Ovary (tissue), 9 donors: ENCODE results near the gene TMEM30A. TPM values are rescaled to one million over a fixed set of nuclear protein-coding genes. Genes with fewer than 3 reads are reported as not detected.

Source experiments
- DNase-seq, 5 donors: peaks; one replicate each; pipeline ENCODE4 v3.0.0-alpha.2; 2019 to 2020
- H3K27ac ChIP-seq, 2 donors: fragments of 200-600 bp; one replicate each; pipeline versions ENCODE4 v1.5.1 to v1.8.0; 2019 to 2022
- H3K27me3 ChIP-seq: fragments of 200-600 bp; one replicate; pipeline ENCODE4 v1.8.0; 2022
- H3K36me3 ChIP-seq: fragments of 200-600 bp; sonication (generic); one replicate; pipeline ENCODE4 v1.5.1; 2019
- H3K4me1 ChIP-seq: one replicate; pipeline ENCODE4 v1.8.1; 2013; ENCODE audit warnings: mild to moderate bottlenecking, moderate library complexity; ENCODE audit not compliant: insufficient read depth
- H3K4me3 ChIP-seq: fragments of 200-600 bp; sonication (generic); one replicate; pipeline ENCODE4 v1.5.1; 2017
- H3K9me3 ChIP-seq, 2 donors: fragments of 200-600 bp in 1 of 2; sonication (generic) in 1 of 2; one replicate each; pipeline versions ENCODE4 v1.5.1 to v1.8.1; 2013 to 2019; ENCODE audit warnings: mild to moderate bottlenecking in 1 of 2, moderate library complexity in 1 of 2
- EP300 ChIP-seq: sonication (generic); formaldehyde crosslinking; IDR thresholded peaks from one replicate; pipeline ENCODE4 v1.6.1; 2017; ENCODE audit warnings: antibody characterized with exemption
- POLR2A ChIP-seq: fragments of 450-650 bp; IDR thresholded peaks from one replicate; pipeline ENCODE4 v1.6.1; 2017; ENCODE audit warnings: antibody characterized with exemption, mild to moderate bottlenecking, moderate library complexity
- WGBS, 3 donors: extraction: QIAGEN DNeasy Blood & Tissue Kit in 1 of 3; methylation state at CpG; one replicate each; pipeline versions ENCODE4 v1.1.5 to v1.1.7; 2013 to 2017; 5-methylcytosine and 5-hydroxymethylcytosine counted together
- intact Hi-C, 4 donors: fragments of 100-400 bp; cut with DNase I; formaldehyde crosslinking; loops; one replicate each; pipeline versions ENCODE4 v1.11.0 to v1.15.1; 2022 to 2023
- polyA plus RNA-seq, 2 donors: library from polyadenylated mRNA; stranded (reverse); fragments of 200-250 nt in 1 of 2; fragments of 350-450 nt in 1 of 2; fragmentation: Illumina TruSeq in 1 of 2; extraction: RNeasy Lipid Tissue Mini Kit (QIAGEN cat#74804) in 1 of 2; gene quantifications; one replicate each; pipeline ENCODE4 v1.2.3, GENCODE V29; 2013 to 2014
- total RNA-seq, 7 donors: library from RNA; depleted of rRNA in 2 of 7; stranded (reverse); fragments of >200 nt in 2 of 7; fragmentation: NEBNext Ultra II Directional in 3 of 7; extraction: Animal tissue kit (Norgen Biotek cat#: 25700) in 3 of 7; gene quantifications; one replicate each; pipeline versions ENCODE4 v1.1.0 to v1.2.4, GENCODE V29; 2016 to 2023
- TF ChIP-seq, protein P1 (sequence below), 3 donors: fragments of 450-650 bp in 2 of 3; fragments of 200-600 bp in 1 of 3; IDR thresholded peaks; one replicate each; pipeline versions ENCODE4 v1.5.1 to v1.8.0; 2016 to 2022; ENCODE audit warnings: antibody characterized with exemption in 3 of 3, mild to moderate bottlenecking in 1 of 3
- donor health status: DM: no; HTN: no; CAD: no; lungs with moderate emphysema.
- donor health status: DM: no; HTN: no; CAD: no.
- donor health status: Bipolar disorder and iron deficiency.
- donor health status: DM: yes; HTN: yes; CAD: no.
- donor health status: DM: no; HTN: no; CAD: no.
- donor health status: DM: yes; HTN: yes; CAD: no.

TMEM30A gene
- total and polyA plus RNA-seq, 9 donors: 46.1 to 88.0 (median 71.1) TPM

DNA sequence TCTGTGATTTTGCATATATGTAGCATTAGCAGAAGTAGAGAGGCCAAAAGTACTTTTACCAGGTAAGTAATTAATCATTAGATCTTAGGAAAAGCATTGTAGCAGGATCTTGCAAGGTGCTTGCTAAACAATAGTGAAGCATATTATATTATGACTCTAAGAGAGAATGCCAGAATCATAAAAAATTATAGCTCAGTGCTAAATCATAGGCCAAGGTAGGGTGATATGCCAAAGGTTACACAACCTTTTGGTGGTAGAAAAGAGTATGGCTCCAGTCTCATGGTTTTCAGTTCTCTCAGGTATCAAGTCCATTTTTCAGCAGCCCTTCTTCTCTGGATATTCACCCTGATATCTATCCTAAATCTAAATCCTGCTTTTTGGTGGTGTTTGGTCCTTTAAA is 16.9 kb upstream of the TMEM30A start:
- no peak for DNase-seq
- no peaks in the 10 kb centered on the region for H3K9me3 ChIP-seq
- no peak overlapping the region for H3K4me3 ChIP-seq
- no peaks in the 10 kb centered on the region for H3K36me3 ChIP-seq
- H3K4me1 ChIP-seq: no peaks in the 10 kb centered on the region
- TF ChIP-seq, protein P1, sequence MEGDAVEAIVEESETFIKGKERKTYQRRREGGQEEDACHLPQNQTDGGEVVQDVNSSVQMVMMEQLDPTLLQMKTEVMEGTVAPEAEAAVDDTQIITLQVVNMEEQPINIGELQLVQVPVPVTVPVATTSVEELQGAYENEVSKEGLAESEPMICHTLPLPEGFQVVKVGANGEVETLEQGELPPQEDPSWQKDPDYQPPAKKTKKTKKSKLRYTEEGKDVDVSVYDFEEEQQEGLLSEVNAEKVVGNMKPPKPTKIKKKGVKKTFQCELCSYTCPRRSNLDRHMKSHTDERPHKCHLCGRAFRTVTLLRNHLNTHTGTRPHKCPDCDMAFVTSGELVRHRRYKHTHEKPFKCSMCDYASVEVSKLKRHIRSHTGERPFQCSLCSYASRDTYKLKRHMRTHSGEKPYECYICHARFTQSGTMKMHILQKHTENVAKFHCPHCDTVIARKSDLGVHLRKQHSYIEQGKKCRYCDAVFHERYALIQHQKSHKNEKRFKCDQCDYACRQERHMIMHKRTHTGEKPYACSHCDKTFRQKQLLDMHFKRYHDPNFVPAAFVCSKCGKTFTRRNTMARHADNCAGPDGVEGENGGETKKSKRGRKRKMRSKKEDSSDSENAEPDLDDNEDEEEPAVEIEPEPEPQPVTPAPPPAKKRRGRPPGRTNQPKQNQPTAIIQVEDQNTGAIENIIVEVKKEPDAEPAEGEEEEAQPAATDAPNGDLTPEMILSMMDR (IDR thresholded peaks at IDR 0.05): no peak
- TF ChIP-seq EP300 (no peak), POLR2A (no peak)
- no peak overlapping the region for H3K27ac ChIP-seq
- intact Hi-C loops: loop anchor here in 2 of 4 donors (10.0 kb wide), 1 partner anchor 213 kb away; no protein-coding TSS in a partner anchor
- no peaks in the 10 kb centered on the region for H3K27me3 ChIP-seq

DNA sequence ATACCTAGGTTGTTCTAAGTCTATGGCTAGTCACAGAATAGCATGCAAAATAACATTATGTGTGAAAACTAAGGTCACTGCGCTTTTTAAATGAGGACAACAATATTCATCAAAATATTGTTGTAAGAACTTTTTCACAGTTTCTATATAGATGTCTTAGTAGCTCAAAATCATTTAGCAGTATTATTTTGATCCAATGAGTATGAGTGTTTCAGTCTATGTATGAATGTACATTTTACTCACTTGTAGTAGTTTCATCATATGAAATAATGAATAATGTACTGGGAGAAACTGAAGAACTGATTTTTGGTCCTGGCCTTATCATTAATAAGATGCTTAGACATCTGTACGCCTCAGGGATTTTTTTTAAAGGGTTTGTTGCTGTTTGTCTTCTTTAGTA is 16.5 kb upstream of the TMEM30A start:
- TF ChIP-seq EP300 (no peak), POLR2A (no peak)
- TF ChIP-seq, protein P1 (IDR thresholded peaks at IDR 0.05): no peak
- Histone ChIP-seq H3K36me3 (no peaks in the 10 kb centered on the region), H3K27ac (no peak overlapping the region), H3K9me3 (no peaks in the 10 kb centered on the region), H3K27me3 (no peaks in the 10 kb centered on the region), H3K4me3 (no peak overlapping the region), H3K4me1 (no peaks in the 10 kb centered on the region)
- WGBS, 3 donors: 94 to 98% (median 95%) methylated on average over 2 of the region's 2 CpGs
- intact Hi-C loops: loop anchor here in 2 of 4 donors (10.0 kb wide), 1 partner anchor 214 kb away; no protein-coding TSS in a partner anchor
- no peak for DNase-seq

DNA sequence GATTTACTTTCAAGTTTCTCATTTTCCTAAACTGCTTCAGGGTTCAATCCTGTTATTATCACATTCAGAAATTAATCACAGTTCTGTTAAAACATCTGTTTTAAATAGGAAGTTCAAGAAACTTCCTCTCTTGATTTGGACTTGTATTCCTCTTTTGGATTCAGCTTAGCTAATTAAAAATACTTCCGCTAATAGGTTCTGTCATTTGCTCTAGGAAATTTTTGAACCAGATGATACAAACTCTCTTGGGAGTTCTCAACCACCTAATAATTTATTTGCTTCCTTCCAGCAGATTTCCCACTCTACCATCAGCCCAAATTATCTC is 15.9 kb upstream of the TMEM30A start:
- Histone ChIP-seq H3K27me3 (no peaks in the 10 kb centered on the region), H3K9me3 (no peaks in the 10 kb centered on the region), H3K27ac (no peak overlapping the region), H3K4me3 (no peak overlapping the region), H3K36me3 (no peaks in the 10 kb centered on the region), H3K4me1 (no peaks in the 10 kb centered on the region)
- TF ChIP-seq EP300: no peak
- TF ChIP-seq, protein P1 (IDR thresholded peaks at IDR 0.05): no peak
- no peak for TF ChIP-seq POLR2A
- intact Hi-C loops: loop anchor here in 2 of 4 donors (10.0 kb wide), 1 partner anchor 214 kb away; no protein-coding TSS in a partner anchor
- DNase-seq: no peak
- 30 to 62% (median 38%) methylated on average over 1 of the region's 1 CpG for WGBS, 3 donors

DNA sequence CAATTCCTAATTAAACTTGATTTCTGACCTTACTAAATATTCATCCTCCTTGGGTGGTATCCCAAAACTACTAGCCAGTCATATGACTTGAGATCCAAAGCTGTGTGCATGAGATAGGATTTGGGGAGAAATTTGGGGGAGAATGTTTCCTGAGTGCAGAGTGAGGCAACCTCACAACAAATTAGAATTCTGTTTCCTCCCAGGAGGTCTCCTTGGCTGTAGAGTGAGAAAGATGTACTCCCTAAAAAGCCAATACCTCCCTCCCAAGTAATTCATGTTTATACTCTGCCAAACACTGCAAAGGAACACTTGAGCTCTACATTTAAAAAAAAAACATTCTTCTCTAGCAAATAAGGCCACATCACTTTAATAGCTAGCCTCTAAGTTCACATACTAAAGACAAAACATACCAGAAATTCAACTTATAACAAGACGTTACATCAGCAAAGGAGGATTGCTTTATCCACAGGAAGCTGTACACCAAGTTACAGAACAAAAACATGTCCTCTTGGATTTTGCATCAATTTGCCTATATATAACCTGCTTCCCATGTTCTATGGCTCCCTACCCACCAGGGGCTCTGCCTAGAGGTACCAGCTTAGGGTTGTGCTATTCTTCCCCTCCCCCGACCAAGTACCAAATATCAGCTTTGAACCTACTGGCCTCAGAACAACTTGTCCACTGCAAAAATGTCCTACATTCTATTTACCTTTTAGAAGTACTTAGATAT is 15.4 kb upstream of the TMEM30A start:
- no peak for DNase-seq
- H3K9me3 ChIP-seq: no peaks in the 10 kb centered on the region
- no peak overlapping the region for H3K27ac ChIP-seq
- intact Hi-C loops: loop anchor here in 3 of 4 donors (10.0 kb wide), 2 partner anchors 215 to 225 kb away; no protein-coding TSS in a partner anchor
- no peak overlapping the region for H3K4me3 ChIP-seq
- H3K4me1 ChIP-seq: no peaks in the 10 kb centered on the region
- 38 to 54% (median 41%) methylated on average over 2 of the region's 2 CpGs for WGBS, 3 donors
- TF ChIP-seq POLR2A (no peak), EP300 (no peak)
- TF ChIP-seq, protein P1 (IDR thresholded peaks at IDR 0.05): no peak
- no peaks in the 10 kb centered on the region for H3K27me3 ChIP-seq
- H3K36me3 ChIP-seq: no peaks in the 10 kb centered on the region
